K562 (cell line): ENCODE measurements around the gene CAPN2. TPM values are rescaled to one million over a fixed set of nuclear protein-coding genes. Genes with fewer than 3 reads are reported as not detected.

ENCODE experiments used
- C11orf30 ChIP-seq: fragments of 450-650 bp; IDR thresholded peaks from 2 replicates; pipeline ENCODE4 v1.6.1; 2016; ENCODE audit warnings: low read depth, mild to moderate bottlenecking
- CBX1 ChIP-seq: sonication (generic); IDR thresholded peaks from 2 replicates; pipeline ENCODE4 v1.6.1; 2016; ENCODE audit warnings: antibody characterized with exemption, low read depth, mild to moderate bottlenecking
- ELF2 ChIP-seq: fragments of 250-450 bp; sonication (Bioruptor Pico); IDR thresholded peaks from 2 replicates; pipeline ENCODE4 v1.5.0; 2021; ENCODE audit warnings: mild to moderate bottlenecking
- FOSL1 ChIP-seq: fragments of 200-800 bp; sonication (Bioruptor generic); conservative IDR thresholded peaks from 2 replicates; pipeline ENCODE4 v1.6.1; 2016; ENCODE audit warnings: missing genetic modification characterization, missing compliant biosample characterization
- FUS ChIP-seq: fragments of 200-400 bp; formaldehyde crosslinking; optimal IDR thresholded peaks from 2 replicates; pipeline ENCODE3; 2017; ENCODE audit warnings: low read depth, low read length
- JUN ChIP-seq, 2 experiments: sonication (generic) in 1 of 2; formaldehyde crosslinking in 1 of 2; IDR thresholded peaks; 2 replicates each; pipeline versions ENCODE4 v1.6.1 to v1.8.0; 2012 to 2022; ENCODE audit warnings: borderline replicate concordance in 2 of 2, mild to moderate bottlenecking in 2 of 2, improper control_type of control experiment in 1 of 2, low read depth in 1 of 2, low read length in 1 of 2, missing genetic modification reagents in 1 of 2
- JUND ChIP-seq, 2 experiments: IDR thresholded peaks; 2 replicates in 1 of 2; 3 replicates in 1 of 2; pipeline ENCODE4 v1.6.1; 2011; ENCODE audit warnings: borderline replicate concordance in 2 of 2, low read depth in 2 of 2, low read length in 2 of 2, improper control_type of control experiment in 1 of 2, missing biosample characterization in 1 of 2, missing genetic modification characterization in 1 of 2, missing genetic modification reagents in 1 of 2
- LARP7 ChIP-seq: fragments of 450-650 bp; IDR thresholded peaks from 2 replicates; pipeline ENCODE4 v1.6.1; 2016
- MBD2 ChIP-seq: sonication (generic); IDR thresholded peaks from 2 replicates; pipeline ENCODE4 v1.6.1; 2016; ENCODE audit warnings: low read depth, borderline replicate concordance
- MIER1 ChIP-seq: fragments of 450-650 bp; IDR thresholded peaks from 2 replicates; pipeline ENCODE4 v1.6.1; 2016; ENCODE audit warnings: antibody characterized with exemption, mild to moderate bottlenecking, low read depth
- NCOR1 ChIP-seq: fragments of 450-650 bp; IDR thresholded peaks from 2 replicates; pipeline ENCODE4 v1.6.1; 2016; ENCODE audit warnings: mild to moderate bottlenecking, moderate library complexity
- NFRKB ChIP-seq: fragments of 450-650 bp; IDR thresholded peaks from 2 replicates; pipeline ENCODE4 v1.6.1; 2016; ENCODE audit warnings: low read depth
- XRCC3 ChIP-seq: fragments of 450-650 bp; IDR thresholded peaks from 2 replicates; pipeline ENCODE4 v1.6.1; 2017; ENCODE audit warnings: mild to moderate bottlenecking, moderate library complexity
- polyA plus RNA-seq, 8 experiments: library from polyadenylated mRNA; depleted of rRNA in 4 of 8; stranded (reverse) in 5 of 8; unstranded in 3 of 8; fragments of >200 nt; fragmentation: Nextera tagmentation in 2 of 8; fragmentation: Illumina TruSeq in 1 of 8; extraction: Ambion mirVana in 2 of 8; extraction: Trizol in 1 of 8; gene quantifications; 2 replicates each; pipeline versions ENCODE4 v1.2.1 to v1.2.3, GENCODE V29; 2011 to 2014; ENCODE audit warnings: inconsistent platforms in 1 of 8, missing spikeins in 1 of 8
- total RNA-seq, 7 experiments: library from RNA; depleted of rRNA in 6 of 7; stranded (reverse); fragments of >200 nt in 6 of 7; fragmentation: Illumina TruSeq in 2 of 7; extraction: Trizol in 2 of 7; gene quantifications; 2 replicates each; pipeline versions ENCODE4 v1.2.1 to v1.2.3, GENCODE V29; 2011 to 2021; ENCODE audit warnings: low replicate concordance in 1 of 7
- TF ChIP-seq, protein P1 (sequence below): fragments of 250-450 bp; sonication (Bioruptor Pico); IDR thresholded peaks from 2 replicates; pipeline ENCODE4 v1.5.0; 2021
- TF ChIP-seq, protein P2 (sequence below): fragments of 450-650 bp; formaldehyde crosslinking; IDR thresholded peaks from 2 replicates; pipeline ENCODE4 v1.4.0; 2022; ENCODE audit warnings: mild to moderate bottlenecking, moderate library complexity
- TF ChIP-seq, protein P3 (sequence below): fragments of 250-450 bp; sonication (Bioruptor Pico); IDR thresholded peaks from 2 replicates; pipeline ENCODE4 v1.4.0; 2020; ENCODE audit warnings: mild to moderate bottlenecking, moderate library complexity
- TF ChIP-seq, protein P4 (sequence below): fragments of 450-650 bp; formaldehyde crosslinking; IDR thresholded peaks from 2 replicates; pipeline ENCODE4 v1.4.0; 2020; ENCODE audit warnings: mild to moderate bottlenecking, moderate library complexity
- TF ChIP-seq, protein P5 (sequence below): sonication (generic); formaldehyde crosslinking; IDR thresholded peaks from 2 replicates; pipeline ENCODE4 v1.8.0; 2022; ENCODE audit warnings: missing genetic modification reagents, mild to moderate bottlenecking, moderate library complexity, borderline replicate concordance
- TF ChIP-seq, protein P6 (sequence below), 2 experiments: IDR thresholded peaks; 2 replicates each; pipeline ENCODE4 v1.6.1; 2011; ENCODE audit warnings: borderline replicate concordance in 1 of 2, control low read depth in 1 of 2, low read depth in 1 of 2, low read length in 1 of 2, mild to moderate bottlenecking in 1 of 2, mixed read lengths in 1 of 2, moderate library complexity in 1 of 2; ENCODE audit not compliant: insufficient read depth in 1 of 2, insufficient read length in 1 of 2, poor library complexity in 1 of 2, severe bottlenecking in 1 of 2; ENCODE audit errors: extremely low read depth in 1 of 2

CAPN2 gene
- total and polyA plus RNA-seq, 9 of the 15 experiments (the other 6 are each of a cell fraction or from before 2014, with no cell fraction given), result 24.6 to 157 (median 101) TPM

DNA sequence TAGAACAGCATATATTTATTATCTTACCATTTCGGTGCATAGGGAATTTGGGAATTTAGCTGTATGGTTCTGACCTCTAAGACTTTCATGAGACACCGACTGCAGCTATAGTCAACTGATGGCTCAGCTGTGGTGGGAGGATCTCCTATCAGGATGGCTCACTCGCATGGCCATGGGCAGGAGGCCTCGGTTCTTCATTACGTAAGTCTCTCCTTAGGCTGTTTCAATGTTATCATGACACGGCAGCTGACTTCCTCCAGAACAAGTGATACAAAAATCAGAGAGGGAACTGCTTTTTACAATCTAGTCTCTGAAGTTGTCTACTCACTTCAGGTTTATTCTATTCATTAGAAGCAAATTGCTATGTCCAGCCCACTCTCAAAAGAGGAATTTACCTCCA is 33.5 kb upstream of the CAPN2 start (continued):
- peak; percentile 83; the same call in 1 of the 2 replicates for TF ChIP-seq JUN (IDR thresholded peaks at IDR 0.05; ENCODE audit: borderline replicate concordance, low read depth, low read length)
- no peak for TF ChIP-seq JUN (CRISPR knock-in tag; IDR thresholded peaks at IDR 0.05; ENCODE audit: borderline replicate concordance)
- TF ChIP-seq, protein P1, sequence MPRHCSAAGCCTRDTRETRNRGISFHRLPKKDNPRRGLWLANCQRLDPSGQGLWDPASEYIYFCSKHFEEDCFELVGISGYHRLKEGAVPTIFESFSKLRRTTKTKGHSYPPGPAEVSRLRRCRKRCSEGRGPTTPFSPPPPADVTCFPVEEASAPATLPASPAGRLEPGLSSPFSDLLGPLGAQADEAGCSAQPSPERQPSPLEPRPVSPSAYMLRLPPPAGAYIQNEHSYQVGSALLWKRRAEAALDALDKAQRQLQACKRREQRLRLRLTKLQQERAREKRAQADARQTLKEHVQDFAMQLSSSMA, result no peak
- no peak for TF ChIP-seq ELF2
- TF ChIP-seq, protein P2, sequence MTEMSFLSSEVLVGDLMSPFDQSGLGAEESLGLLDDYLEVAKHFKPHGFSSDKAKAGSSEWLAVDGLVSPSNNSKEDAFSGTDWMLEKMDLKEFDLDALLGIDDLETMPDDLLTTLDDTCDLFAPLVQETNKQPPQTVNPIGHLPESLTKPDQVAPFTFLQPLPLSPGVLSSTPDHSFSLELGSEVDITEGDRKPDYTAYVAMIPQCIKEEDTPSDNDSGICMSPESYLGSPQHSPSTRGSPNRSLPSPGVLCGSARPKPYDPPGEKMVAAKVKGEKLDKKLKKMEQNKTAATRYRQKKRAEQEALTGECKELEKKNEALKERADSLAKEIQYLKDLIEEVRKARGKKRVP (CRISPR knock-in tag), result no peak
- TF ChIP-seq CBX1, result no peak
- TF ChIP-seq LARP7, result no peak
- TF ChIP-seq MBD2, result 0 out of 2 replicates have a peak, but pooled peaks have one; percentile 29
- TF ChIP-seq, protein P3, sequence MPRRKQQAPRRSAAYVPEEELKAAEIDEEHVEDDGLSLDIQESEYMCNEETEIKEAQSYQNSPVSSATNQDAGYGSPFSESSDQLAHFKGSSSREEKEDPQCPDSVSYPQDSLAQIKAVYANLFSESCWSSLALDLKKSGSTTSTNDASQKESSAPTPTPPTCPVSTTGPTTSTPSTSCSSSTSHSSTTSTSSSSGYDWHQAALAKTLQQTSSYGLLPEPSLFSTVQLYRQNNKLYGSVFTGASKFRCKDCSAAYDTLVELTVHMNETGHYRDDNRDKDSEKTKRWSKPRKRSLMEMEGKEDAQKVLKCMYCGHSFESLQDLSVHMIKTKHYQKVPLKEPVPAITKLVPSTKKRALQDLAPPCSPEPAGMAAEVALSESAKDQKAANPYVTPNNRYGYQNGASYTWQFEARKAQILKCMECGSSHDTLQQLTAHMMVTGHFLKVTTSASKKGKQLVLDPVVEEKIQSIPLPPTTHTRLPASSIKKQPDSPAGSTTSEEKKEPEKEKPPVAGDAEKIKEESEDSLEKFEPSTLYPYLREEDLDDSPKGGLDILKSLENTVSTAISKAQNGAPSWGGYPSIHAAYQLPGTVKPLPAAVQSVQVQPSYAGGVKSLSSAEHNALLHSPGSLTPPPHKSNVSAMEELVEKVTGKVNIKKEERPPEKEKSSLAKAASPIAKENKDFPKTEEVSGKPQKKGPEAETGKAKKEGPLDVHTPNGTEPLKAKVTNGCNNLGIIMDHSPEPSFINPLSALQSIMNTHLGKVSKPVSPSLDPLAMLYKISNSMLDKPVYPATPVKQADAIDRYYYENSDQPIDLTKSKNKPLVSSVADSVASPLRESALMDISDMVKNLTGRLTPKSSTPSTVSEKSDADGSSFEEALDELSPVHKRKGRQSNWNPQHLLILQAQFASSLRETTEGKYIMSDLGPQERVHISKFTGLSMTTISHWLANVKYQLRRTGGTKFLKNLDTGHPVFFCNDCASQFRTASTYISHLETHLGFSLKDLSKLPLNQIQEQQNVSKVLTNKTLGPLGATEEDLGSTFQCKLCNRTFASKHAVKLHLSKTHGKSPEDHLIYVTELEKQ, result no peak
- TF ChIP-seq FUS, result no peak
- TF ChIP-seq NFRKB, result no peak
- TF ChIP-seq, protein P4, sequence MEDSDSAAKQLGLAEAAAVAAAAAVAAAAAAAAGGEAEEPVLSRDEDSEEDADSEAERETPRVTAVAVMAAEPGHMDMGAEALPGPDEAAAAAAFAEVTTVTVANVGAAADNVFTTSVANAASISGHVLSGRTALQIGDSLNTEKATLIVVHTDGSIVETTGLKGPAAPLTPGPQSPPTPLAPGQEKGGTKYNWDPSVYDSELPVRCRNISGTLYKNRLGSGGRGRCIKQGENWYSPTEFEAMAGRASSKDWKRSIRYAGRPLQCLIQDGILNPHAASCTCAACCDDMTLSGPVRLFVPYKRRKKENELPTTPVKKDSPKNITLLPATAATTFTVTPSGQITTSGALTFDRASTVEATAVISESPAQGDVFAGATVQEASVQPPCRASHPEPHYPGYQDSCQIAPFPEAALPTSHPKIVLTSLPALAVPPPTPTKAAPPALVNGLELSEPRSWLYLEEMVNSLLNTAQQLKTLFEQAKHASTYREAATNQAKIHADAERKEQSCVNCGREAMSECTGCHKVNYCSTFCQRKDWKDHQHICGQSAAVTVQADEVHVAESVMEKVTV, result no peak
- peak; percentile 92 for TF ChIP-seq NCOR1
- no peak for TF ChIP-seq MIER1
- TF ChIP-seq XRCC3, result no peak
- TF ChIP-seq, protein P5, sequence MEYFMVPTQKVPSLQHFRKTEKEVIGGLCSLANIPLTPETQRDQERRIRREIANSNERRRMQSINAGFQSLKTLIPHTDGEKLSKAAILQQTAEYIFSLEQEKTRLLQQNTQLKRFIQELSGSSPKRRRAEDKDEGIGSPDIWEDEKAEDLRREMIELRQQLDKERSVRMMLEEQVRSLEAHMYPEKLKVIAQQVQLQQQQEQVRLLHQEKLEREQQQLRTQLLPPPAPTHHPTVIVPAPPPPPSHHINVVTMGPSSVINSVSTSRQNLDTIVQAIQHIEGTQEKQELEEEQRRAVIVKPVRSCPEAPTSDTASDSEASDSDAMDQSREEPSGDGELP (CRISPR knock-in tag), result peak; percentile 97
- TF ChIP-seq C11orf30, result no peak
- TF ChIP-seq, protein P6, sequence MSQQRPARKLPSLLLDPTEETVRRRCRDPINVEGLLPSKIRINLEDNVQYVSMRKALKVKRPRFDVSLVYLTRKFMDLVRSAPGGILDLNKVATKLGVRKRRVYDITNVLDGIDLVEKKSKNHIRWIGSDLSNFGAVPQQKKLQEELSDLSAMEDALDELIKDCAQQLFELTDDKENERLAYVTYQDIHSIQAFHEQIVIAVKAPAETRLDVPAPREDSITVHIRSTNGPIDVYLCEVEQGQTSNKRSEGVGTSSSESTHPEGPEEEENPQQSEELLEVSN (IDR thresholded peaks at IDR 0.05; ENCODE audit: borderline replicate concordance in 1 of 2, extremely low read depth in 1 of 2, insufficient read depth in 1 of 2, insufficient read length in 1 of 2, low read depth in 1 of 2, low read length in 1 of 2, poor library complexity in 1 of 2, severe bottlenecking in 1 of 2), result peak in 1 of 2 experiments; percentile 51
- peak; percentile 73 for TF ChIP-seq FOSL1
- peak; percentile 89 for TF ChIP-seq JUND (IDR thresholded peaks at IDR 0.05; ENCODE audit: borderline replicate concordance, low read depth, low read length)
- TF ChIP-seq JUND (tag; IDR thresholded peaks at IDR 0.05; ENCODE audit: borderline replicate concordance, low read depth, low read length), result peak; percentile 90; the same call in 2 of the 3 replicates
